Aorta (tissue), 5 donors: ENCODE data around the gene CELSR1. TPM values are rescaled to one million over a fixed set of nuclear protein-coding genes. Genes with fewer than 3 reads are reported as not detected.

Experiments
- ATAC-seq: fragments of 200-7000 bp; cut with Tn5 transposase; one replicate; pipeline ENCODE4 v1.9.1; 2022; ENCODE audit warnings: moderate library complexity; ENCODE audit not compliant: low FRiP score
- DNase-seq, 2 donors: peaks; one replicate each; pipeline ENCODE4 v3.0.0-alpha.2; 2020
- H3K27ac ChIP-seq, 2 donors: one replicate each; pipeline ENCODE4 v1.5.1; 2013; ENCODE audit warnings: low read length in 2 of 2, mild to moderate bottlenecking in 2 of 2, moderate library complexity in 2 of 2, control low read depth in 1 of 2, inconsistent platforms in 1 of 2, low read depth in 1 of 2
- H3K27me3 ChIP-seq, 2 donors: one replicate each; pipeline ENCODE4 v1.6.1; 2013; ENCODE audit warnings: control low read depth in 1 of 2, low read length in 1 of 2, mild to moderate bottlenecking in 1 of 2, moderate library complexity in 1 of 2; ENCODE audit not compliant: insufficient read depth in 2 of 2, control insufficient read depth in 1 of 2
- H3K36me3 ChIP-seq, 2 donors: one replicate each; pipeline ENCODE4 v1.6.1; 2013; ENCODE audit warnings: control low read depth in 1 of 2, low read length in 1 of 2, mild to moderate bottlenecking in 1 of 2; ENCODE audit not compliant: insufficient read depth in 2 of 2, control insufficient read depth in 1 of 2
- H3K4me1 ChIP-seq, 2 donors: one replicate each; pipeline ENCODE4 v1.6.1; 2013; ENCODE audit warnings: low read length in 2 of 2, control low read depth in 1 of 2, mild to moderate bottlenecking in 1 of 2, moderate library complexity in 1 of 2; ENCODE audit not compliant: insufficient read depth in 2 of 2, control insufficient read depth in 1 of 2
- H3K4me3 ChIP-seq, 2 donors: one replicate each; pipeline ENCODE4 v1.5.1; 2013; ENCODE audit warnings: low read length in 2 of 2, control low read depth in 1 of 2, mild to moderate bottlenecking in 1 of 2
- H3K9me3 ChIP-seq: one replicate; pipeline ENCODE4 v1.6.1; 2013; ENCODE audit warnings: mild to moderate bottlenecking, low read length; ENCODE audit not compliant: control insufficient read depth
- WGBS, 2 donors: extraction: QIAGEN DNeasy Blood & Tissue Kit; methylation state at CpG; one replicate each; pipeline ENCODE4 v1.1.7; 2013; 5-methylcytosine and 5-hydroxymethylcytosine counted together
- intact Hi-C, 2 donors: fragments of 100-400 bp; cut with DNase I; formaldehyde crosslinking; loops; one replicate each; pipeline versions ENCODE4 v1.14.2 to v1.15.0; 2022
- polyA plus RNA-seq, 2 donors: library from polyadenylated mRNA; stranded (reverse); fragments of 200-250 nt; gene quantifications; one replicate each; pipeline ENCODE4 v1.2.3, GENCODE V29; 2013
- total RNA-seq, 2 donors: library from RNA; stranded (reverse); fragmentation: NEBNext Ultra II Directional; extraction: Animal tissue kit (Norgen Biotek cat#: 25700); gene quantifications; one replicate each; pipeline ENCODE4 v1.2.1, GENCODE V29; 2021
- donor health status: healthy with polysubstance abuse.
- donor health status: Bipolar disorder and iron deficiency.
- donor health status: DM: no; HTN: no; CAD: no.
- donor health status: DM: no; HTN: no; CAD: no.
- donor health status: DM: yes; HTN: yes; CAD: no.

CELSR1 gene
- total and polyA plus RNA-seq, 4 donors: 0.15 to 3.0 (median 1.3) TPM

GRCh38 chr22:46415776-46416519 lies 121.5 kb downstream of the CELSR1 start:
- Histone ChIP-seq H3K27ac (no peak overlapping the region), H3K36me3 (no peaks in the 10 kb centered on the region), H3K9me3 (no peaks in the 10 kb centered on the region), H3K27me3 (no peaks in the 10 kb centered on the region), H3K4me3 (no peak overlapping the region), H3K4me1 (no peaks in the 10 kb centered on the region)
- DNase-seq (no peak), ATAC-seq (no peak)
- intact Hi-C loops: no loop called here
- WGBS, 2 donors: 38 to 43% methylated on average over 30 of the region's 30 CpGs

GRCh38 chr22:46414704-46415103 lies 122.7 kb downstream of the CELSR1 start:
- no peak overlapping the region for H3K4me3 ChIP-seq
- H3K27ac ChIP-seq: no peak overlapping the region
- intact Hi-C loops: no loop called here
- DNase-seq (no peak), ATAC-seq (no peak)
- no peaks in the 10 kb centered on the region for H3K4me1 ChIP-seq
- WGBS, 2 donors: 96% methylated on average over 19 of the region's 19 CpGs
- no peaks in the 10 kb centered on the region for H3K9me3 ChIP-seq
- no peaks in the 10 kb centered on the region for H3K27me3 ChIP-seq
- H3K36me3 ChIP-seq: no peaks in the 10 kb centered on the region

GRCh38 chr22:46413725-46414379 lies 123.6 kb downstream of the CELSR1 start:
- H3K9me3 ChIP-seq: no peaks in the 10 kb centered on the region
- no peaks in the 10 kb centered on the region for H3K4me1 ChIP-seq
- ATAC-seq: no peak
- no peaks in the 10 kb centered on the region for H3K36me3 ChIP-seq
- no peak overlapping the region for H3K4me3 ChIP-seq
- 91 to 92% methylated on average over 23 of the region's 23 CpGs for WGBS, 2 donors
- no peaks in the 10 kb centered on the region for H3K27me3 ChIP-seq
- no peak for DNase-seq
- intact Hi-C loops: no loop called here
- H3K27ac ChIP-seq: no peak overlapping the region

- DNase-seq (no peak), ATAC-seq (no peak)
- Histone ChIP-seq H3K27ac (no peak overlapping the region), H3K9me3 (no peaks in the 10 kb centered on the region), H3K36me3 (no peaks in the 10 kb centered on the region), H3K4me1 (no peaks in the 10 kb centered on the region), H3K27me3 (no peaks in the 10 kb centered on the region), H3K4me3 (no peak overlapping the region)
- WGBS, 2 donors: 93 to 97% methylated on average over 13 of the region's 13 CpGs
- intact Hi-C loops: no loop called here
These were observed 126.1 kb downstream of the CELSR1 start for GRCh38 chr22:46411347-46411746.

- Histone ChIP-seq H3K4me3 (no peak overlapping the region), H3K36me3 (no peaks in the 10 kb centered on the region), H3K4me1 (no peaks in the 10 kb centered on the region), H3K9me3 (no peaks in the 10 kb centered on the region), H3K27me3 (no peaks in the 10 kb centered on the region), H3K27ac (no peak overlapping the region)
- DNase-seq (no peak), ATAC-seq (no peak)
- intact Hi-C loops: no loop called here
- WGBS, 2 donors: 92 to 93% methylated on average over 28 of the region's 28 CpGs
These were observed 127.1 kb downstream of the CELSR1 start for GRCh38 chr22:46410291-46410808.

- WGBS, 2 donors: 95% methylated on average over 37 of the region's 37 CpGs
- ATAC-seq: no peak
- intact Hi-C loops: no loop called here
These were observed 127.7 kb downstream of the CELSR1 start for GRCh38 chr22:46409631-46410210.

GRCh38 chr22:46408568-46409506 lies 128.6 kb downstream of the CELSR1 start:
- intact Hi-C loops: no loop called here
- Histone ChIP-seq H3K27me3 (no peaks in the 10 kb centered on the region), H3K4me3 (no peak overlapping the region), H3K4me1 (no peaks in the 10 kb centered on the region), H3K36me3 (no peaks in the 10 kb centered on the region), H3K27ac (no peak overlapping the region), H3K9me3 (no peaks in the 10 kb centered on the region)
- DNase-seq (no peak), ATAC-seq (no peak)
- 92 to 93% methylated on average over 37 to 41 of the region's 41 CpGs for WGBS, 2 donors

More at GRCh38 chr22:46409631-46410210, 127.7 kb downstream of the CELSR1 start:
- no peaks in the 10 kb centered on the region for H3K9me3 ChIP-seq
- H3K27me3 ChIP-seq: no peaks in the 10 kb centered on the region
- H3K4me3 ChIP-seq: no peak overlapping the region
- DNase-seq: no peak
- H3K4me1 ChIP-seq: no peaks in the 10 kb centered on the region
- no peaks in the 10 kb centered on the region for H3K36me3 ChIP-seq
- H3K27ac ChIP-seq: no peak overlapping the region

- H3K9me3 ChIP-seq: no peaks in the 10 kb centered on the region
- H3K36me3 ChIP-seq: no peaks in the 10 kb centered on the region
- intact Hi-C loops: no loop called here
- H3K4me3 ChIP-seq: no peak overlapping the region
- ATAC-seq (no peak), DNase-seq (no peak)
- no peak overlapping the region for H3K27ac ChIP-seq
- no peaks in the 10 kb centered on the region for H3K4me1 ChIP-seq
- H3K27me3 ChIP-seq: no peaks in the 10 kb centered on the region
- 92 to 93% methylated on average over 16 of the region's 16 CpGs for WGBS, 2 donors
These were observed 129.7 kb downstream of the CELSR1 start for GRCh38 chr22:46407748-46408147.
